HG03378 (cell line): ENCODE data around the gene DHRSX.
"Not testable (repeated sequence)": the region's sequence is repeated elsewhere in the genome, so short reads cannot be mapped to it uniquely, and the experiment has no call there.

Experiments
- ATAC-seq: cut with Tn5 transposase; IDR thresholded peaks from one replicate; pipeline ENCODE4 v1.9.1; 2021; ENCODE audit warnings: mild to moderate bottlenecking, moderate library complexity; ENCODE audit not compliant: unreplicated experiment

Gene DHRSX

DNA sequence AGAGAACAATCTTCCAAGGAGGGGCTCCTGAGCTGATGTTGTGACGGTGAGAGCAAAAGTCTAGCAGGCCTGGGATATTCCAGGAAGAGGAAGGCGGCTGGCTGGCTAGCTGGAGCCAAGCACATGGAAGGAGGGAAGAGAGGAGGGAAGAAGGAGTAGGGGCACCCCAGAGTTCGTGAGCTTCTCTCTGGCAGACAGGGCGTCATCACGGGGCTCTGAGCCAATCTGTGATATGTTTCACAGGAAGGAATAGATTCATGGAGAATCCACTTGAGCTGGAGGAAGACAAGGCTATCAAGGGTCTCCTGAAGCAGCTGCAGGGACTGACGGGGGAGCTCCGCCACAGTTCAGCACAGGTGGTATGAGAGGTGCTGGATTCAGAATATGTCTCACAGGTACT, 73.6 kb downstream of the DHRSX start:
- no peak for ATAC-seq

DNA sequence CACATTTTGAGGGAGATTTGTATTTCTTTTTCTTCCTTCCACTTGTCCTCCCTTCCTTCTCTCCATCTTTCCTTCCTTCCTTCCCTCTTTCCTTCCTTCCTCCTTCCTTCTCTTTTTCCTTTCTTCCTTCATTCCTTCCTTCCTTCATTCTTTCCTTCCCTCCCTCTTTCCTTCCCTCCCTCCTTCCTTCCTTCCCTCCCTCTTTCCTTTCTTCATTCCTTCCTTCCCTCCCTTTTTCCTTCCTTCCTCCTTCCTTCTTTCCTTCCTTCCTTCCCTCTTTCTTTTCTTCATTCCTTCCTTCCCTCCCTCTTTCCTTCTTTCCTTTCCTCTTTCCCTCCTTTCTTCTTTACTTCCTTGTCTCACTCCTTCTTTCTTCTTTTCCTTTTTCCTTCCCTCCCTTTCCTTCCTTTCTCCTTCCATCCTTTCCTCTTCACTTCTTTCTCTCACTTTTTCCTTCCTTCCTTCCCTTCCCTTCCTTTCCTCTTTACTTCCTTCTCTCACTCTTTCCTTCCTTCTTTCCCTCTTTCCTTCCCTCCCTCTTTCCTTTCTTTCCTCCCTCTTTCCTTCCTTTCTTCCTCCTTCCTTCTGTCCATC, 74.4 kb downstream of the DHRSX start:
- ATAC-seq: no peak

DNA sequence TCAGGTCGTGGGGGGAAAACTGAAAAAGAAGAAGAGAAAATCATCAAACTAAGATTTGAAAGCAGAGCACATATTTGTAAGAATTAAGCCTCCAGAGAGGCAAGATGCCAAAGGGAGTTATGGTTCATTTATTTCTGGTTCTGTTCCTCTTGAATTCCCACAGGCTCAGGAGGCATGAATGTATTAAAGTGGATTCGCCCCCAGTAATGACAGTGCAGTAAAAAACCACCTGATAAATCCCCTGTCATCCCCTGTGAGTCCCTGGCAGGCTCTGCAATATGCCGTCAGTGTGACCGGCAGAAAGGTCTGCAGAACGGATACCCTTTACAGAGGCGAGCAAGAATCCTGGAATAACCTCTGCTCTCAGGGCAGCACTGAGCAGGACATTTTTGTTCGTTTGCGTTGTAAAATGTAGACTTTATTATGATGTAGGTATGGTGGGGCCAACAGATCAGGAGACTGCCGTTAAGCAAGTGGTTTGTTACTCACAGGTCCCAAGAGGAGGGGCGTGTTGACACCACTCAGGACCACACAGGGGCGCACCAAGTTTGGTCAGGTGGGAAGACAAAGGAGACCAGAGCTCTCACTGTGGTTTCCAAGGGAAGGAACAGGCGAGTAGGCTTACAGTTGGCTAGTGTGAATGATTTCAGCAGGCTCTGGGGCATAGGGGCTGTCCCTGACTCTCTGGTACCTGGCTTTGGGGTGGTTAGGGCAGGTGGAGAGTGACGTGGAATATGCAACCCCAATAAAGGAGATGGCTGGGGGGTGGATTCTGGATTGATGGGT, 75.3 kb downstream of the DHRSX start:
- no peak for ATAC-seq

DNA sequence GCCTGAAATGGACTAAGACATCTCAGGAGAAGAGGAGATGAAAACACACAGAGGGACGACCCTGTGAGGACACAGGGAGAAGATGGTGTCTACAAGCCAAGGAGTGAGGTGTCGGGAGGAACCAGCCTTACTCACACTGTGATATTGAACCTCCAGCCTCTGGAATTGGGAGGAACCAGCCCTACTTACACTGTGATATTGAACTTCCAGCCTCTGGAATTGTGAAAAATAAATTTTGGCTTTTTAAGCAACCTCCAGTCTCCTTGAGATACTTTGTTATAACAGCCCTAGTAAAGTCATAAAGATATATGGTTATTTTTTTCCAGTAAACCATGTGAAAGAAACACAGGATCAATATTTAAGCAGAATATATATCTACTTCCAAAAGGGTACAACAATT, 76.5 kb downstream of the DHRSX start:
- no peak for ATAC-seq

- ATAC-seq: no peak
Measured at GRCh38 chrX:2423899-2424298, 76.9 kb downstream of the DHRSX start.

DNA sequence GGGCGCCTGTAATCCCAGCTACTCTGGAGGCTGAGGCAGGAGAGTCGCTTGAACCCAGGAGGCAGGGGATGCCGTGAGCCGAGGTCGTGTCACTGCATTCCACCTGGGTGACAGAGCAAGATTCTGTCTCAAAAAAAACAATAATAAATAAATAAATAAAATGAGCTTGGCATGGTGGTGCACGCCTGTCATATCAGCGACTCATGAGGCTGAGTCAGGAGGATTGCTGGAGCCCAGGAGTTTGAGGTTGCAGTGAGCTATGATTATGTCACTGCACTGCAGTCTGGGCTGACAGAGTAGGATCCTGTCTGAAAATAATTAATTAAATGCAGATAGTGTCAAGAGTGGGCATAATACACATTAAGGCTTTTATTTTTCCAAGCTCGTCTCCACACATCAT, 77.5 kb downstream of the DHRSX start:
- no peak for ATAC-seq

DNA sequence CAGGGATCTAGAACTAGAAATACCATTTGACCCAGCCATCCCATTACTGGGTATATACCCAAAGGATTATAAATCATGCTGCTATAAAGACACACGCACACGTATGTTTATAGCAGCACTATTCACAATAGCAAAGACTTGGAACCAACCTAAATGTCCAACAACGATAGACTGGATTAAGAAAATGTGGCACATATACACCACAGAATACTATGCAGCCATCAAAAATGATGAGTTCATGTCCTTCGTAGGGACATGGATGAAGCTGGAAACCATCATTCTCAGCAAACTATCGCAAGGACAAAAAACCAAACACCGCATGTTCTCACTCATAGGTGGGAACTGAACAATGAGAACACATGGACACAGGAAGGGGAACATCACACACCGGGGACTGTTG, 81.4 kb downstream of the DHRSX start:
- not testable (repeated sequence) for ATAC-seq

DNA sequence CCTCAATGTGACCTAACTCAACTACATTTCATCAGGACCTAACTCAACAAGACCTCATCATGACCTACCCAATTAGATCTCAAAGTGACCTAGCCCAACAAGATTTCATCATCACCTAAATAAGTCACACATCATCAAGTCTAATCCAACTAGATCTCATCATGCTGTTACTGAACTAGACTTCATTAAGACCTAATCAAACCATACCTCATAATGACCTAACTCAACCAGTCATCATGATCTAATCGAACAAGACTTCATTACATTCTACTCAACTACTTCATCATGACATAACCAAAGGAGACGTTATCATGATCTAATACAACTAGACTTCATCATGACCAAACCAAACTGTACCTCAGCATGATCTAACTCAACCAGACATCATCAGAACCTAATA, 82.8 kb downstream of the DHRSX start:
- no peak for ATAC-seq

GRCh38 chrX:2416851-2417604, 83.7 kb downstream of the DHRSX start:
- ATAC-seq: no peak

DNA sequence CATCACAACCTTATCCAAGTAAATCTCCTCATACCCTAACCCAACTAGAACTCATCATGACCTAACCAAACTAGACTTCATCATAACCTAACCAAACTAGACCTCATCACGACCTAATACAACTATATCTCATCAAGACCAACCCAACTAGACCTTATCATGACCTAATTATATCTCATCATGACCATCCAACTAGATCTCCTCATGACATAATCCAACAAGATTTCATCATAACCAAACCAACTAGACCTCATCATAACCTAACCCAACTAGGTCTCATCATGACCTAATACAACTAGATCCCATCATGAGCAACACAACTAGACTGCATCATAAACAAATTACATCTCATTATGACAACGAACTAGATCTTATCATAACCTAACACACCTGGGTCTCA, 86.4 kb downstream of the DHRSX start:
- no peak for ATAC-seq

DNA sequence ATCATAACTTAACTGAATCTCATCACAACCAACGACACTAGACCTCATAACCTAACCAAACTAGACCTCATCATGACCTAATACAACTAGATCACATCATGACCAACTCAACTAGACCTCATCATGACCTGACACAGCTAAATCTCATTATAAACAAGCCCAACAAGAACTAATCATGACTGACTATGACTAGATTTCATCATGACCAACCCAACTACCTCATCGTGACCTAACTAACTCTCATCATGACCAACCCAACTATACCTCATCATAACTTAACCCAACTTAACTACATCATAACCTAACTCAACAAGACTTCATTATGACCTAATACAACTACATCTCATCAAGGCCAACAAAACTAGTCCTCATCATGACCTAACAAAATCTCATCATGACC, 86.8 kb downstream of the DHRSX start:
- no peak for ATAC-seq

GRCh38 chrX:2412131-2412530, 88.6 kb downstream of the DHRSX start:
- ATAC-seq: no peak

- no peak for ATAC-seq
Measured at GRCh38 chrX:2410279-2411020, 90.3 kb downstream of the DHRSX start.

DNA sequence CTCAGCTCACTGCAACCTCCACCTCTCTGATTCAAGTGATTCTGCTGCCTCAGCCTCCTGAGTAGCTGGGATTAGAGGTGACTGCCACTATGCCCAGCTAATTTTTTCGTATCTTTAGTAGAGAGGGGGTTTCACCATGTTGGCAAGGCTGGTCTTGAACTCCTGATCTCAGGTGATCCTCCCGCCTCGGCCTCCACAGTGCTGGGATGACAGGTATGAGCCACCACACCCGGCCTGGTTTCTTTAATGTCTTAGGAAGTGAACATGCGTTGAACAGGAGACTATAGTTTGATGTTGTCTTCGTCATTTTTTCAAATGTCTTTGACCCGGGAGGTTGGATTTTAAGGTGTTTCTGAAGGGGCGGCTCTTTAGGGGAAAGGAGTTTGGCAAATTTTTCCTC, 91.0 kb downstream of the DHRSX start:
- no peak for ATAC-seq

DNA sequence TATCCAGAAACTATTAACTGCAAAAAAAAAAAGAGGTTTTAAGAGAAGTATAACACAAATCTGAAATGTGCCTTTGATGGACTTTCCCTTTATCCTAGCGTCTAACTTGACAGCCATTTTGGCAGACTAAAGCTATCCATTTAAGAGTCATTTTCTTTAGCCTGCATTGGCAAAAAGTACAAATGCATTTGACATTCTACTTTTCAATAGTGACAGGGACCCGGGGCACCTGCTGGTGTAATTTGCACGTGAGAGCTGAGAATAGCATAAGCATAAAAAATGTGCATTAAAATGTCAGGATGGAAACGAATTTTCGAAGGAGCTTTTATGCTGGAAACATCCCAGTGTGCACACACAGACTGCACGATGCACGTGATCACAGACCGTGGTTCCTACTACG, 91.9 kb downstream of the DHRSX start:
- no peak for ATAC-seq

DNA sequence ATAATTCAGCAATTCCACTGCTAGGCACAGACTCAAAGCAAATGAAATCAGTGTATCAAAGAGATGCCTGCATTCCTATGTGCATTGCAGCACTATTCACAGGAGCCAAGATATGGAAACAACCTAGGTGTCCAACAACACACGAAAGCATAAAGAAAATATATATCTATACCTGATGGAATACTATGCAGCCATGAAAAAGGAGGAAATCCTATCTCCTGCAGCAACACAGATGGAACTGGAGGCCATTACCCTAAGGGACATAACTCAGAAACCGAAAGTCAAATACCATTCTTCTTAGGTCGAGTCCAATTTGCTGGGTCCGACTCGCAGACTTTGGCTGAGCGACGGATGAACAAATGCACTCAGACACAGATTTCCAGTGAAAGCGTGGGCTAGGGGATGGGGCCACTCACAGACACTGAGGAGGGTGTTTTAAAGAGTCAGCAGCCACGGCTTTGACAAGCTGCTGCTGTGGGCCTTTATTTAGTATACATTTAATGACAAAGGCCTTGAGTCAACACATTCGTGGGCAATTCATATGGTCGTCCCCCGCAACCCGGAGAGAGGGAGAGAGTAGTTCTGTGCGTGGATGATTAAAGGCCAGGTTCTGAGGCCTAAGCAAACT, 93.8 kb downstream of the DHRSX start:
- no peak for ATAC-seq

GRCh38 chrX:2404776-2405175, 96.0 kb downstream of the DHRSX start:
- ATAC-seq: no peak

GRCh38 chrX:2402361-2402690, 98.5 kb downstream of the DHRSX start:
- no peak for ATAC-seq

GRCh38 chrX:2401590-2402360, 99.0 kb downstream of the DHRSX start:
- ATAC-seq: no peak

- ATAC-seq: no peak
Measured at GRCh38 chrX:2401201-2401589, 99.6 kb downstream of the DHRSX start.
